ENCODE results near the gene TBC1D17.

DNA sequence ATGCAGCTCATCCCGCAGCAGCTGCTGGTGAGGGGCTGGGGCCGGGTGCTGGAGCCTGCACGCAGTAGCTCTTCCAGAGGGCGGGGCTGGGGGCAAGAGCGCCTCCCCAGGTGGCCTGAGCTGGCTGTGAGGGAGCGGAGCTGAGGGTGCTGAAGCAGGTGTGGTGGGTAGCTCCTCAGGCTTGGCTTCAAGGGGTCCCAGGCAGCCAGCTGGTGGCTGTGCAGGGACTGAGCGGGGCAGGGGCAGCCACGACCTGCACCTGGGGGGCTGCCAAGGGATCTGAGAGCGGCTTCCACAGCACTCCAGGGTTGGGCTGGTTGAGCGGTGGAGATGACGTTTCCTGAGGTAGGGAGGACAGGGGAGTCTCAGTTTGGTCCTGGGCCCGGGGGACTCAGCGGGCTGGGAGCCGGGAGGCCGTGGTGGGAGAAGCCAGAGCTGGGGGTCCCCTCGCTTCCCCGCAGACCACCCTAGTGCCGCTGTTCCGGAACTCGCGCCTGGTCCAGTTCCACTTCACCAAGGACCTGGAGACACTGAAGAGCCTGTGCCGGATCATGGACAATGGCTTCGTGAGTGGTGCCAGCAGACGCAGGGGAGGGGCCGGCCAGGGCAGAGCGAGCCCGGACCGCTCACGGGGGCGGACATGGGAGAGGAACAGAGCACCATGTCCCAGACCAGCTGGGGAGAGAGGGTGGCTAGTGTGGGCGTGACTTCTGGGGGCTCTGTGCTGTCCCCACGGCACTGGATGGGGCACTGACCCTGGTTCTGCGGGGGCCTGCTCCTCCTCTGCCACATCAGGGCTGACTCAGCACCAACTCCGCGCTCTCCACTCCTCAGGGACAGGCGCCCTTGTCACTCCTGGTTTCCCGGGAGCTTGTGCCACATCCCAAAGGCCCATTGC, 19.2 kb upstream of the TBC1D17 start:
- TF ChIP-seq, protein P1, sequence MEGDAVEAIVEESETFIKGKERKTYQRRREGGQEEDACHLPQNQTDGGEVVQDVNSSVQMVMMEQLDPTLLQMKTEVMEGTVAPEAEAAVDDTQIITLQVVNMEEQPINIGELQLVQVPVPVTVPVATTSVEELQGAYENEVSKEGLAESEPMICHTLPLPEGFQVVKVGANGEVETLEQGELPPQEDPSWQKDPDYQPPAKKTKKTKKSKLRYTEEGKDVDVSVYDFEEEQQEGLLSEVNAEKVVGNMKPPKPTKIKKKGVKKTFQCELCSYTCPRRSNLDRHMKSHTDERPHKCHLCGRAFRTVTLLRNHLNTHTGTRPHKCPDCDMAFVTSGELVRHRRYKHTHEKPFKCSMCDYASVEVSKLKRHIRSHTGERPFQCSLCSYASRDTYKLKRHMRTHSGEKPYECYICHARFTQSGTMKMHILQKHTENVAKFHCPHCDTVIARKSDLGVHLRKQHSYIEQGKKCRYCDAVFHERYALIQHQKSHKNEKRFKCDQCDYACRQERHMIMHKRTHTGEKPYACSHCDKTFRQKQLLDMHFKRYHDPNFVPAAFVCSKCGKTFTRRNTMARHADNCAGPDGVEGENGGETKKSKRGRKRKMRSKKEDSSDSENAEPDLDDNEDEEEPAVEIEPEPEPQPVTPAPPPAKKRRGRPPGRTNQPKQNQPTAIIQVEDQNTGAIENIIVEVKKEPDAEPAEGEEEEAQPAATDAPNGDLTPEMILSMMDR (conservative IDR thresholded peaks at IDR 0.05): no peak
- TF ChIP-seq ZFX (IDR thresholded peaks at IDR 0.05): no peak

Data from C4-2B (cell line).